Psoas muscle (tissue), 8 donors: ENCODE measurements around the gene SCAPER. TPM values are rescaled to one million over a fixed set of nuclear protein-coding genes. Genes with fewer than 3 reads are reported as not detected.

ENCODE experiments used
- ATAC-seq, 4 donors: fragments of 200-7000 bp; cut with Tn5 transposase; one replicate each; pipeline ENCODE4 v1.9.1; 2020; ENCODE audit warnings: moderate library complexity in 3 of 4, mild to moderate bottlenecking in 2 of 4
- DNase-seq, 2 donors: peaks; one replicate each; pipeline ENCODE4 v3.0.0-alpha.2; 2020
- H3K27ac ChIP-seq: fragments of 200-600 bp; one replicate; pipeline ENCODE4 v1.8.0; 2022
- H3K27me3 ChIP-seq, 3 donors: fragments of 200-600 bp in 1 of 3; one replicate each; pipeline versions ENCODE4 v1.6.1 to v1.8.0; 2013 to 2022; ENCODE audit warnings: low read length in 2 of 3, mild to moderate bottlenecking in 2 of 3, moderate library complexity in 1 of 3; ENCODE audit not compliant: insufficient read depth in 3 of 3
- H3K36me3 ChIP-seq, 2 donors: fragments of 200-600 bp in 1 of 2; one replicate each; pipeline versions ENCODE4 v1.6.1 to v1.8.0; 2013 to 2022; ENCODE audit warnings: low read depth in 1 of 2, mild to moderate bottlenecking in 1 of 2, moderate library complexity in 1 of 2; ENCODE audit not compliant: insufficient read depth in 1 of 2
- H3K4me1 ChIP-seq: fragments of 200-600 bp; one replicate; pipeline ENCODE4 v1.8.0; 2022
- H3K4me3 ChIP-seq: fragments of 200-600 bp; one replicate; pipeline ENCODE4 v1.8.0; 2022; ENCODE audit warnings: mild to moderate bottlenecking
- H3K9me3 ChIP-seq: fragments of 200-600 bp; one replicate; pipeline ENCODE4 v1.8.0; 2022
- CTCF ChIP-seq: fragments of 200-600 bp; IDR thresholded peaks from one replicate; pipeline ENCODE4 v1.8.0; 2022; ENCODE audit warnings: antibody characterized with exemption
- WGBS, 3 donors: extraction: QIAGEN DNeasy Blood & Tissue Kit; methylation state at CpG; one replicate each; pipeline versions ENCODE4 v1.1.6 to v1.1.7; 2013; 5-methylcytosine and 5-hydroxymethylcytosine counted together
- intact Hi-C, 2 donors: fragments of 100-400 bp; cut with DNase I; formaldehyde crosslinking; loops; one replicate each; pipeline versions ENCODE4 v1.11.0 to v1.14.2; 2022
- polyA plus RNA-seq, 3 donors: library from polyadenylated mRNA; stranded (reverse); fragments of 200-250 nt; gene quantifications; one replicate each; pipeline ENCODE4 v1.2.3, GENCODE V29; 2013
- total RNA-seq, 4 donors: library from RNA; stranded (reverse); fragmentation: NEBNext Ultra II Directional in 2 of 4; extraction: Animal tissue kit (Norgen Biotek cat#: 25700) in 2 of 4; gene quantifications; one replicate each; pipeline versions ENCODE4 v1.2.1 to v1.2.4, GENCODE V29; 2021 to 2023
- donor health status: healthy with polysubstance abuse.
- donor health status: DM: no; HTN: no; CAD: no; lungs with moderate emphysema.
- donor health status: Bipolar disorder and iron deficiency.
- donor health status: healthy.
- donor health status: DM: yes; HTN: yes; CAD: no.
- donor health status: DM: no; HTN: no; CAD: no.
- donor health status: DM: no; HTN: no; CAD: no.
- donor health status: DM: yes; HTN: yes; CAD: no.

Gene SCAPER
- total and polyA plus RNA-seq, 7 donors = 4.1 to 28.7 (median 20.0) TPM

GRCh38 chr15:76368122-76368621, 537.0 kb downstream of the SCAPER start:
- Histone ChIP-seq H3K4me1 (no peaks in the 10 kb centered on the region), H3K36me3 (peaks cover 0 to 11% of the 10 kb centered on the region in 2 donors), H3K27ac (no peak overlapping the region), H3K9me3 (no peaks in the 10 kb centered on the region), H3K4me3 (no peak overlapping the region), H3K27me3 (no peaks in the 10 kb centered on the region)
- TF ChIP-seq CTCF = no peak
- intact Hi-C loops = no loop called here
- DNase-seq = no peak
- 52 to 65% (median 59%) methylated on average over 11 of the region's 11 CpGs for WGBS, 3 donors
- ATAC-seq = no peak

GRCh38 chr15:76366714-76367113, 538.4 kb downstream of the SCAPER start:
- intact Hi-C loops = no loop called here
- ATAC-seq = no peak
- no peak for TF ChIP-seq CTCF
- no peaks in the 10 kb centered on the region for H3K36me3 ChIP-seq
- no peak for DNase-seq
- H3K4me1 ChIP-seq = no peaks in the 10 kb centered on the region
- H3K9me3 ChIP-seq = no peaks in the 10 kb centered on the region
- no peak overlapping the region for H3K4me3 ChIP-seq
- WGBS, 3 donors = 98 to 100% (median 100%) methylated on average over 1 of the region's 1 CpG
- no peak overlapping the region for H3K27ac ChIP-seq
- no peaks in the 10 kb centered on the region for H3K27me3 ChIP-seq

GRCh38 chr15:76363251-76363650, 541.9 kb downstream of the SCAPER start:
- H3K4me3 ChIP-seq = no peak overlapping the region
- H3K4me1 ChIP-seq = no peaks in the 10 kb centered on the region
- 47 to 69% (median 53%) methylated on average over 2 of the region's 2 CpGs for WGBS, 3 donors
- ATAC-seq = no peak
- DNase-seq = no peak
- H3K9me3 ChIP-seq = no peaks in the 10 kb centered on the region
- H3K27me3 ChIP-seq = peaks cover 0 to 1% (median 0%) of the 10 kb centered on the region in 3 donors
- no peak overlapping the region for H3K27ac ChIP-seq
- H3K36me3 ChIP-seq = no peaks in the 10 kb centered on the region
- intact Hi-C loops = no loop called here
- TF ChIP-seq CTCF = no peak

GRCh38 chr15:76360416-76360815, 544.7 kb downstream of the SCAPER start:
- Histone ChIP-seq H3K4me3 (no peak overlapping the region), H3K27ac (no peak overlapping the region), H3K27me3 (peaks cover 0 to 1% (median 0%) of the 10 kb centered on the region in 3 donors), H3K36me3 (no peaks in the 10 kb centered on the region), H3K4me1 (no peaks in the 10 kb centered on the region), H3K9me3 (no peaks in the 10 kb centered on the region)
- DNase-seq (no peak), ATAC-seq (no peak)
- TF ChIP-seq CTCF = no peak
- intact Hi-C loops = no loop called here
- WGBS, 3 donors = 92 to 95% (median 95%) methylated on average over 3 of the region's 3 CpGs

- no peaks in the 10 kb centered on the region for H3K9me3 ChIP-seq
- no peaks in the 10 kb centered on the region for H3K36me3 ChIP-seq
- ATAC-seq = no peak
- H3K27ac ChIP-seq = no peak overlapping the region
- intact Hi-C loops = no loop called here
- DNase-seq = no peak
- H3K27me3 ChIP-seq = peaks cover 0 to 1% (median 0%) of the 10 kb centered on the region in 3 donors
- H3K4me3 ChIP-seq = no peak overlapping the region
- no peak for TF ChIP-seq CTCF
- H3K4me1 ChIP-seq = no peaks in the 10 kb centered on the region
- WGBS, 3 donors = 62 to 96% (median 93%) methylated on average over 3 of the region's 3 CpGs
Measured at GRCh38 chr15:76359152-76359551, 546.0 kb downstream of the SCAPER start.
